ENCODE data around the gene RTL10.

RTL10 gene

GRCh38 chr22:19875531-19876313, 21.0 kb upstream of the RTL10 start:
- DNase-seq, result no peak

DNA sequence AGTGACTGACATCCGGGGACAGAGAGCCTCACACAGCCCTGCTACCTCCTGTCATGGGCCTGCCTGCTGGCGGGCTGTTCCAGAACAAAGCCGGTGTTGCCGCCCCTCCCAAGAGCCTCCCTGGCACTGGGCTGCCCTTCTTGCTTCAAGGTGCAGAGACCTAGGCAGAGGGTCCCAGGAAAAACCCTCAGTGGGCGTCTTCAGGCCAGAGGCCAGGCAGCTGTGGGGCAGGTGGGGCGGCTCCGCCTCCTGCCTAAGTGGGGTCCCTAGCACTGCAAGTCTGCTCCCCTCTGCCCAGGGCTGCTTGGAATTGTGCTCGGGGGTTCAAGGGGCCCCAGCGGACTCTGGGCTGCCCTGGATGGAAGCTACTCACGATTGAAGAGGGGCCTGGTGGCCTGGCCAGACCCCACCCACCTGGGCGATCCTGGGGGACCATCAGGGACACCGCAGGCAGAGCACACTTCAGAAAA, 20.4 kb upstream of the RTL10 start:
- no peak for DNase-seq

- DNase-seq, result no peak
Observed at GRCh38 chr22:19874307-19875060, 19.8 kb upstream of the RTL10 start.

GRCh38 chr22:19873960-19874306, 19.3 kb upstream of the RTL10 start:
- DNase-seq, result no peak

GRCh38 chr22:19873138-19873959, 18.7 kb upstream of the RTL10 start:
- DNase-seq, result no peak

DNA sequence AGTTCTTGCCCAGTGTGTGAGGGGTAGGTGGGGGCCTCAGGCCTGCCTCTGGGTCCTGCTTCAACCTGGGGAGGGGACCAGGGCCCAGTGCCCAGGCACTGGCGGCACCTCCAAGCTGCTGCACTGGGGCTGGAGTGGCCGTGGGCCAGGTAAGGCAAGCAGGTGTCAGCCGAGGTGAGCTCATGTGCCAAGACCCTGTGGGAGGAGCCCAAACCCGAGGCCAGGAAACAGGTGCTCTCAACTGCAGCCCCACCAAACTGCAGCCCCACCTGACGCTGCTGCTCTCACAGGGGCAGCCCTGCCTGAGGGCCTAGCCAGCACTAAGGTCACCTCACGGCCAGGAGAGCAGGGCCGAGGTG, 18.1 kb upstream of the RTL10 start:
- no peak for DNase-seq

- no peak for DNase-seq
Observed at GRCh38 chr22:19871845-19872778, 17.4 kb upstream of the RTL10 start.

- DNase-seq, result no peak
Observed at GRCh38 chr22:19871023-19871844, 16.6 kb upstream of the RTL10 start.

DNA sequence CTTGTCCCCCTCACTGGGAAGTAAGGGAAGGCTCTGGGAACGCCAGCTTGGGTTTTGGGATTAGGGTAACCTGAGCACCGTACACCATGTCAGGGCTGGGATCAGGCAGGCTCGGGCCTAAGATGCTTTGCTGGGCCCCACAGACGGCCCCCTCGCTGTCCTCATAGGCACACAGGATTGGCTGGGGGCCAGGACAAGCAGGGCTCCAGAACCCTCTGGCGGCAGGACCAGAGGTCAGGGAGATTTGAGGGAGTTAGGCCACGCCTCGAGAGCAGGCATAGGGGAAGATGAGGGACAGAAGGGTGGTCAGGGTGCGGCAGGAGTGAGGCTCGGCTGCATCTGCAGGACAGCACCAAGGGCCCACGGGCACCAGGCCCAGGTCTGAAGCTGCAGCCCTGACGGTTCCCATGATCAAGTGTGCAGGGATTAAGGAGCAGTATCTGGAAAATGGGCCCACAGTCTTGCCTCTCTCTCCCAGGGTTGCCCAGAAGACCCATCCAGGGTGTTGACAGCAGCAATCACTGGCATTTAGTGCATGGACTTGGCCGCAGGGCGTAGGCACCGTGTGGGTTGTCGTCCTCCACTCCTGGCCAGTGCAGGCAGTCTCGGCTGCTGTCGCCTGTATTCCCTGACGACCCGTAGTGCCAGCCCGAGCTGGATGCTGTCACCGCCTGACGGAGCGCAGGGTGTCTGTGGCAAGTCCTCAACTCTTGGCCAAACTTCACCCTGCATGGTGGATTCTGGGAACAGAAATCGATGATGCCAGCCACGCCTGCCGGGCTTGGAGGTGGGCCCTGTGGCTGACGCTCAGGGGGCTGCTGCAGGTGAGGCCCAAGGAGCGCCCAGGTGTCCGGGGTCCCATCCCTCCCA, 15.7 kb upstream of the RTL10 start:
- no peak for DNase-seq

- no peak for DNase-seq
Observed at GRCh38 chr22:19869497-19870152, 15.0 kb upstream of the RTL10 start.

GRCh38 chr22:19868773-19869471, 14.2 kb upstream of the RTL10 start:
- DNase-seq, result no peak

DNA sequence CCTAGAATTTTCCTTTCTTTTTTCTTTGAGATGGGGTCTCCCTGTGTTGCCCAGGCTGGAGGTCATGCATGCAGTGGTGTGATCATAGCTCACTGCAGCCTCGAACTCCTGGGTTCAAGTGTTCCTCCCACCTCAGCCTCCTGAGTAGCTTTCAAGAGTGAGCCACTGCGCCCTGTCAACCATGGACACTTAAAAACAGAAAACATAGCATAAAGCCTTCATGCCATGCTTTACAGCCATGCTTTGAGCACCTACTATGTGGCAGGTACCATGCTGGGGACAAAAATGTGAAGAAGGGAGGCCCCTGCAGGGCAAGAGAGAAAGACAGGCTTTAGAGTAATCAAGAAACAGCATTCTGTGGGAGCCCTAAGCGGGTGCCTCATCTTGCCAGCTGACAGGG, 13.7 kb upstream of the RTL10 start:
- DNase-seq, result no peak

DNA sequence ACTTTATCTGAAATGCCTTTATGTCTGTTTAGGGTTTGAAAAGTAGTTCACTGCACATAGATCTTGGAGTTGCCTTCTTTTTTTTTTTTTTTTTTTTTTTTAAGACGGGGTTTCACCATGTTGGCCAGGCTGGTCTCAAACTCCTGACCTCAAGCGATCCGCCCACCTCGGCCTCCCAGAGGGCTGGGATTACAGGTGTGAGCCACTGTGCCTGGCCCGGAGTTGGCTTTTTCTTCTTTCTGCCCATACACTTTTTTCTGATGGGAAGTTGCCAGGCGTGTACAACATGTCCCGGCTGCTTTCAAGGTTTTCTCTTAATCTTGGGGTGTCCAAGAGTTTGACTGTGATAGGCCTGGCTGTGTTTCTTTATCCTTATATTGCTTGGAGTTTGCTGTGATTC, 12.9 kb upstream of the RTL10 start:
- no peak for DNase-seq

GRCh38 chr22:19866665-19867009, 12.0 kb upstream of the RTL10 start:
- no peak for DNase-seq

DNA sequence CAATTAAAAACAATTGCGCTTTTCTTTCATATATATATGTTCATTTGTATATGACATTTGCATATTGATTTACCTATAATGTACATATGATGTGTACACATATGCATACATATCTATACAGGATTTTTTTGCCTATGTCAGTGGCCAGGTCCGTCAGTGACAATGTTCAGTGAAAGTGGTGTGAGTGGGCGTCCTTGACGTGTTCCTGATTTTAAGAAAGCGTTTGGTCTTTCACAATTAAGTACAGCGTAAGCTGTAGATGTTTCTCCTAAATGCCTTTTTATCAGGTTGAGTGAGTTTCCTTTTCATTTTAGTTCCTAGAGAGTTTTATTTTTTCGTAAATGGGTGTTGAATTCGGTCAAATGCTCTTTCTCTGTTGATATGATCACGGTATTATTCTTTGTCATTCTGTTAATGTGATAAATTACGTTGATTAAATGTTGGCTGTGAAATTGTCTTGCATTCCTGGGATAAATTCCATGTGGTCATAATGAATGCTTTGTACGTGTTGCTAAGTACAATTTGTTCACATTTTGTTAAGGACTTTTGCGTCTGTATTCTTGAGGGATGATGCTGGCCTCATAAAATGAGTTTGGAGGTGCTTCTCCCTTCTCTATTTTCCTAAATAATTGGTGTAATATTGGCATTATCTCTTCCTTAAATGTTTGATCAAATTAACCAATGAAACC, 10.6 kb upstream of the RTL10 start:
- no peak for DNase-seq

GRCh38 chr22:19864538-19865106, 9.9 kb upstream of the RTL10 start:
- no peak for DNase-seq

DNA sequence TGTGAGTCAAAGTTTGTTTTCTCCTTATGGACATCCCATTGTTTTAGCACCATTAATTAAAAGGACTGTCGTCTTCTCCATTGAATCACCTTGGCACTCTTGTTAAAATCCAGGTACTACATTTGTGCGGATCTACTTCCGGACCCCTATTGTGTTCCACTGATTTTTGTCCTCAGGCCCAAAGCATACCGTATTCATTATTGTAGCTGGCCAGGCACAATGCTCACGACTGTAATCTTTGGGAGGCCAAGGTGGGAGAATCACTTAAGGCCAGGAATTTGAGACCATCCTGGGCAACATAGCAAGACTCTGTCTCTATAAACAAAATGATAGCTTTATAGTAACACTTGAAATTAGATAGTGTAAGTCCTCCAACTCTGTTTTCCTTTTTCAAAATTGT, 8.9 kb upstream of the RTL10 start:
- no peak for DNase-seq

GRCh38 chr22:19862619-19863246, 8.1 kb upstream of the RTL10 start:
- no peak for DNase-seq

Data from activated CD4-positive, alpha-beta T cell treated with anti-CD3 and anti-CD28 coated beads, Interleukin-10, Interleukin-2, amounts not matched to agents 100 ng/mL and 50 ng/mL, durations not matched to agents 16 hours and 8 hours (primary cell).